NCI-H128 (cell line): Measurements from ENCODE around the gene RC3H1.

ENCODE experiments used
- DNase-seq: peaks from one replicate; lab custom pipeline; 2025; ENCODE audit not compliant: unreplicated experiment; lab: John Stamatoyannopoulos, UW

Gene RC3H1

DNA sequence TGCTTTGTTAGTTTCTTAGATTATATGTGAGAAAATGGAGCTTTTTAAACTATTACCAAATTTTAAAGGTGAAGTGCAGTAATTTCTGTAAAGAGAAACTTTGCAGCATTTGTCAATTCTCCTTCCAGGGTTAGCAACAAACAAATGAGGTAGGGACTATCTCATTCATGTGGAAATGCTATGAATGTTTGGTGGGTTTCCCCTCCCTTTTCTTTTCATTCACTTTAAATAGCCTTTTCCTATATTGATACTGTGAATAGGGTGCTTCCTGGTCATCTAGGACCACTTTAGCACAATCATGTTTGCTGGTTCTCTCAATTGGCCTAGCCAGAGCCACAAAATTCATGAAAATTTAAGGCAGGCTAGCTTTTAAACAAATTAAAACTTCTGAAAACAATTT lies 133.4 kb downstream of the RC3H1 start:
- no peak for DNase-seq

- DNase-seq = no peak
These were observed 134.5 kb downstream of the RC3H1 start for GRCh38 chr1:173887627-173888026.

DNA sequence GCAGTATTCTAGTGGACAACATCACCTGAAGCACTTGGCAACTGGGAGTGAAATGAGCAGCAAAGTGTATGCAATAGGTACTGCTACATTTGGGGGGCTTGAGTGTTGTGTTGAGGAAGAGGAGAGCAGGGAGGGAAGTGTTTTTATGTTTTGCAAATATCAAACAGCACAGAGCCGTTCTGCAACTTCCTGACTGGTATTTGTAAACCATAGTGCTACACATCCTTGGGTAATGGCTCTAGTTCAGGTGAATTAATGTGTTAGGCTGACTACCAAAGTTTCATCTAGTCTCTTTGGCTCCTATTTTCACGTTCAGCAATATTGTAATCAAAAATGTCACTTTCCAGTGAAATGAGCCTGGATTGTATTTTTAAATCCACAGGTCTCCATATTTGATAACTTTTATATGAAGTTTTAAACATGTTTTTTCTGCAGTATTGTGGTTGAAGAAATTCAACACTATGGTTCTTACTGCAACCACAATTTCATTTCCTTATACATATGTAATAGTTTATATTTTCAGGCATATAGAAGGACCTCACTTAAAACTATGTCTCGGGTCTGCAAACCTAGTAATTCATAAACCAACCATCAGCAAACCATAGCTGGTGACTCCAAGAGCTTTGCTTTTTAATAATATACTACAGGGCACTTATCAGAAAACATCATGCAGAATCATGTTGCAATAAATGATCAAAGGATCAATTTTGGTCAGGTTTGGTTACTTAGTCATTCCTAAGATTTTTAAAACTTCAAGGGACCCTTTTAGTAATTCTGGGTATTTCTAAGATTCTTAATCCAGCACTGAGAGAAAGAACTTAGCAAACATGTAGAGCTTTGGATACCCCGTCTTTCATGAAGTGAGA lies 135.2 kb downstream of the RC3H1 start:
- DNase-seq = no peak

DNA sequence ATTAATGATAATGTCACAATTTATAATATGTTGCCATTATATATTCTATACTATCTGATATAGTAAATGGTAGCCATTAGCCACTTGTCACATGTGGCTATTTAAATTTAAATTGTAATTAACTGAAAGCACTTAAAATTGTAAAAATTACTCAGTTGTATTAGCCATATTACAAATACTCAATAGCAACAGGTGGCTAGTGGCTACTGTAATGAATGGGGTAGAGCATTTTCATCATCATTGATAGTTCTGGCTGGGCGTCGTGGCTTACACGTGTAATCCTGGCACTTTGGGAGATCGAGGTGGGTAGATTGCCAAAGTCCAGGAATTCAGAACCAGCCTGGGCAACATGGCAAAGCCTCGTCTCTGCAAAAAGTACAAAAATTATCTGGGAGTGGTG lies 137.5 kb downstream of the RC3H1 start:
- DNase-seq = no peak
